ENCODE results near the gene RAVER1.

RAVER1 gene

DNA sequence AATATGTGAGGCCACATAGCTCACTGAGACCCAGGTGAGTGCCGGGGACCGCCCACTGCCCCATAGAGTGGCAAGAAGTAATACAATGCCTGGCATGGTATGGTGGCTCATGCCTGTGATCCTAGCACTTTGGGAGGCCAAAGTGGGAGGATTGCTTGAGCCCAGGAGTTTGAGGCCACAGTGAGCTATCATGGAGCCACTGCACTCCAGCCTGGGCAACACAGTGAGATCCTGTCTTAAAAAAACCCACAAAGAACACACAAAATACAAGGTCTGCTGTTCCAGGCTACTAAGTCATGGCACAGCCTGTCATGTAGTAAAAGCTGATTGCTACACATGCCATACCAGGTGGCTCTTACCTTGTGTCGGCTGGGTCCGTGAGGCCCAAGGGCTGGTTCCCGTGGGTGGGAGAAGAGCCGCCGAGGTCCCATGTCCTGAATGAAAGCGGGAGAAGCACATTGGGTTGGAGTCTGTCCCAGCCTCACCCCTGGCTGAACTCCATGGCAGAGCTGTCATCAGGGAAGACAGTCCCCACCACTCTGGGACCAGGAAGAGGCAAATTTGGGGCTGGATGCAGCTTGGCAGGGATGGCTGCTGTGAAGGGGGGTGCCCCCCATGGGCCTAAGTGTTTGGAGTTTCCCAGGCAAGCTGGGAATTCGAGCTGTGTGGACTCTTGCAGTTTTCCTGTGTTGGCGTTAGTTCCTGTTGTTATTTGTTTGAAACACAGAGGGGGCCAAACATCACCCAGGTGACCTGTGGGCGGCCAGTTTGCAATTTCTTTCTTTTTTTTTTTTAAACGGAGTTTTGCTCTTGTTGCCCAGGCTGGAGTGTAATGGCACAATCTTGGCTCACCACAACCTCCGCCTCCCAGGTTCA lies 14.3 kb downstream of the RAVER1 start:
- in situ Hi-C loops (cut with MboI; ENCODE audit: low sequenced_read_pairs): no loop called here

DNA sequence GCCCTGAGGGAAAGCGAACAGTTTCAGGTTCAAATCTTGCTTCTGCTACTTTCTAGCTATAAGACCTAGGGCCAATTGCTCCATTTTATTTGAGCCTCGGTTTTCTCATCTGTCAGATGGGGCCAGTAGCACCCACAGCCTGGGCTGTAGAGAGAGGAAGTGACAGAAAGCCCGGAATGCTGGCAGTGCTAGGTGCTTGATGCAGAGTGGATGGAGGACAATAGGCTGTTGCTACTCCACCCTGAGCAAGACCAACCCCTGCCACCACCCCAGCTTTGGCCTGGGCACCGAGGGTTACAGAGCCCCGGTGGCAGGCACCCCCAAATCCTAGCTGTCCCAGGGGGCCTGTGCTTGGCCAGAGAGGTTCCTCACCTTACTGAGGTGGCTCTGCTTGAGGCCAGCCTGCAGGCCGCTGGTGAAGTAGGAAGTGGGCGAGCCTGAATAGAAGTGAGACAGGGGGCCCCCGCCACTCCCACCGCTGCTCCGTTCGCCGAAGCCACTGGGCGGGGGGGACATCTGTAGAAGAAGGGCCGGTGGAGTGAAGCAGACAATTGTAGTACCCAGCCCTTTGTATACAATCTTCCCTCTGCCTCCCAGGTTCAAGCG lies 15.4 kb downstream of the RAVER1 start:
- in situ Hi-C loops (cut with MboI; ENCODE audit: low sequenced_read_pairs): no loop called here

GRCh38 chr19:10317045-10317856 lies 16.1 kb downstream of the RAVER1 start:
- in situ Hi-C loops (cut with MboI; ENCODE audit: low sequenced_read_pairs): no loop called here

- in situ Hi-C loops (cut with MboI; ENCODE audit: low sequenced_read_pairs): no loop called here
These were observed 16.9 kb downstream of the RAVER1 start for GRCh38 chr19:10316229-10317044.

DNA sequence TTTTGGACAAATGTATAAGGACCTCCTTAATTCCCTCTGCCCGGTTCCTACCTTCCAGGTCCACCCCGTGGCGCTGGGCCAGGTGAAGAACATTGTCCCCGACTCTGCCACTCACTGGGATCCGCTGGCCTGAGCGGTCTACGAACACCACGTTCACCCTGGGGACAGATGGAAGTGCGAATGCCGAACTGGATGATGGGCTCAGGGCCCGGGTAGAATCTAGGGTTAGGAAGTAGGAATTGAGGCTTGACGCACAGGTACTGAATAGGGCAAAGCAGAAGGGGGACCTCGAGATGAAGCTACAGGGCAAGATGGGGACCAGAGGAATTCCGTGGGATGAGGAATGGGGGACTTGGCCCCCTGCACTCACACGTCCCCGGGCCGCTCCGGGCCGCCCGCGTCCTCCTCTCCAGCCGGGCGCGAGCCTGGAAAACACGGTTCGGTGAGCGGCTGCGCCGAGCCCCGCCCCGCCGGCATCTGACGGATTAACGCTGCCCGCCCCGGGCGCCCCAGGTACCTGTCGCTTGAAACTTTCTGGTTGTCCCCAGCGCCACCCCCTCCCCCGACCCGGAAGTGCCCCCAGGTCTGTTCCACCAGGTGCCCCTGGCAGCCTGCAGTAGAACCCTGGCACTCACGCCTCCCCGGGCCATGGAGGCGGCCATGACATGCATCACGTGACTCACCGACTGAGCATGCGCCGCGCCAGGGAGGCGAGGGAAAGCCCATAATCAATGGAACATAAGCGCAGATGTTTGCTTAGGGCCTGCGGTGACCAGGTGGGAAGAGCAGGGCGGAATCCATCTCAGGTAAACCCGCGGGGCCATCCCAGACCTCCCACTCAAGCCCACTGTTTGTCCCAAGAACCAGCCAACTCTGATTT lies 17.8 kb downstream of the RAVER1 start, which contains the start of gene FDX2:
FDX2 (minus strand) TSS at position 681 of the 880 bp plus-strand sequence; CDS start at position 662, 19 bp downstream.
- in situ Hi-C loops (cut with MboI; ENCODE audit: low sequenced_read_pairs): no loop called here

- in situ Hi-C loops (cut with MboI; ENCODE audit: low sequenced_read_pairs): no loop called here
These were observed 23.9 kb downstream of the RAVER1 start, which contains the start of gene ZGLP1 for GRCh38 chr19:10309423-10309822. Gene ZGLP1, minus strand, starts transcription at chr19:10309815.

- in situ Hi-C loops (cut with MboI; ENCODE audit: low sequenced_read_pairs): no loop called here
These were observed 27.0 kb downstream of the RAVER1 start for GRCh38 chr19:10306327-10306726.

DNA sequence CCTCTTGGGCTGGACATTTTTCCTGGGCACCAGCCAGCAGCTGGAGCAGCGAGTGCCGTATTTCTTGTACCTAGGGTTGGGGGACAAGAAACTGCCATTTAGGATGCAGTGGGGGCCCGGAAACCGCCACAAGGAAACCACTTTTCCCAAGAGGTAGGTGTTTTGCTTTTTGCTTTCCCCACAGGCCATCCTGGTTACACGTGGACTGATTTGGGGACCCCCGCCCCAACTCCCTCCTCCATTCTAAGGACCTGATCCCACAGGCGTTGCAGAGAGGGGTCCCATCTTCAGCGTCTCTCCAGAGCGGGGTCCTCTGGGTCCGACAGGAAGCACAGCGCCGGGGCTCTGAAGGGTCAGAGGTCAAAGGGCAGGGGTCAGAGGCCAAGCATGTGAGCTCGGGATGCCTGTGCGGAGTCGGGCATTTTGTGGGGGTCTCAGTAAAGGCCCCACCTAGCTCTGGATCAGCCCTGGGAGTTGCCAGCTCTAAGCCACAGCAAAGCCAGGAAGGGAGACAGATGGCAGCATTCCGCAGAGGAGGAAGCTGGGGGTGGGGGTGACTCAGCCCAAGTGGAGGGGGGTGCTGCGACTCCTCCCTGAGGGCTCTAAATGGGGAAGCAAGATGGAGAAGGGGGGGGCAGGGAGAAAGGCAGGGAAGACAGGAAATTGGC lies 28.1 kb downstream of the RAVER1 start:
- in situ Hi-C loops (cut with MboI; ENCODE audit: low sequenced_read_pairs): no loop called here

DNA sequence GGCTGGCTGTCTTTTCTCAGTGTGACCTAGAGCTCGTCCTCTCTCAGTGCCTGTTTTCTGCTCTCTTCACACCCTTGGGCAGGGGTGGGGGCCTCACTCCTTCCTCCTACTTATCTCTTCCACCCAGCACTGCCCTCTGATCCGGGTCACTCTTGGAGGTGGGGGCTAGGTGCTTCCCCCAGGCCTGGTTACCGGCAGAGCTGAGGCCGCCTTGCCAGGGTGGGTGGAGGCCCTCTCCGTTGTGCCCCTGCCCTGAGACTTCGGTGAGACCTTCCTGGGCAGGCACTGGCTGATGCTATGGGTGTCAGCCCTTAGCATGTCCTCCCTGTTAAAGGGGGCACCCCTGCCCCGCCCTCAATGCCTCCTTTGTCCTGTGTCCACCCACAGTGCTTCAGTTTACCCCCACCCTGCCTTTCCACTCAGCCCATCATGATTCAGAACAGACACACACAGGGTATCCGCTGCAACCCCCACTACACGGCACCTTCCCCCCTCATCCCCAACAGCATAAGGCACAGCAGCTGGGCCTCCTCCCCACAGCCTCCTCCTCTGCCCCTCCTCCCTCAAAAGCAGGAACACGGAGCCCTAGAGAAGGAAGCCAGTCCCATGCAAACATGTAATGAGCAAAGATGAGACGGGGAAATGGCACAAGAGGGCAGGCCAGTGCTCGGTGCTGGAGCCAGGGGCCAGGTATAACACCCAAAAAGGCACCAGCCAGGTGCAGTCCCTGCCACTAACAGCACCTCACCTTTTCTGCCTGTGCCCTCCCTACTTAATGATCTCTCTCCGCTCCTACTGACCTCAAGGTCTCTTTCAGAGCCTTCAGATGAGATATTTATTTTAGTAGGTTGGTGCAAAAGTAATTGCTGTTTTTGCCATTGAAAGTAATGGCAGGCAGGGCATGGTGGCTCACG lies 33.5 kb downstream of the RAVER1 start:
- in situ Hi-C loops (cut with MboI; ENCODE audit: low sequenced_read_pairs): no loop called here

GRCh38 chr19:10295847-10296591 lies 37.3 kb downstream of the RAVER1 start:
- in situ Hi-C loops (cut with MboI; ENCODE audit: low sequenced_read_pairs): no loop called here

- in situ Hi-C loops (cut with MboI; ENCODE audit: low sequenced_read_pairs): no loop called here
These were observed 38.0 kb downstream of the RAVER1 start for GRCh38 chr19:10295305-10295846.

DNA sequence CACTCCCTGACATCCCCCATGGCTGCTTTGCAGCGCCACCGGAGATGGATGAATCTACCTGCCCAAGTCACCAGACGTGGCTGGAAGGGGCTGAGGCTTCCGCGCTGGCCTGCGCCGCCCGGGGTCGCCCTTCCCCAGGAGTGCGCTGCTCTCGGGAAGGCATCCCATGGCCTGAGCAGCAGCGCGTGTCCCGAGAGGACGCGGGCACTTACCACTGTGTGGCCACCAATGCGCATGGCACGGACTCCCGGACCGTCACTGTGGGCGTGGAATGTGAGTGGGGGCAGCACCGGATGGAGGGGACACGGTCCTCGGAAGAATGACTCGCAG lies 39.0 kb downstream of the RAVER1 start:
- in situ Hi-C loops (cut with MboI; ENCODE audit: low sequenced_read_pairs): no loop called here

GRCh38 chr19:10293637-10294367 lies 39.5 kb downstream of the RAVER1 start:
- in situ Hi-C loops (cut with MboI; ENCODE audit: low sequenced_read_pairs): no loop called here

DNA sequence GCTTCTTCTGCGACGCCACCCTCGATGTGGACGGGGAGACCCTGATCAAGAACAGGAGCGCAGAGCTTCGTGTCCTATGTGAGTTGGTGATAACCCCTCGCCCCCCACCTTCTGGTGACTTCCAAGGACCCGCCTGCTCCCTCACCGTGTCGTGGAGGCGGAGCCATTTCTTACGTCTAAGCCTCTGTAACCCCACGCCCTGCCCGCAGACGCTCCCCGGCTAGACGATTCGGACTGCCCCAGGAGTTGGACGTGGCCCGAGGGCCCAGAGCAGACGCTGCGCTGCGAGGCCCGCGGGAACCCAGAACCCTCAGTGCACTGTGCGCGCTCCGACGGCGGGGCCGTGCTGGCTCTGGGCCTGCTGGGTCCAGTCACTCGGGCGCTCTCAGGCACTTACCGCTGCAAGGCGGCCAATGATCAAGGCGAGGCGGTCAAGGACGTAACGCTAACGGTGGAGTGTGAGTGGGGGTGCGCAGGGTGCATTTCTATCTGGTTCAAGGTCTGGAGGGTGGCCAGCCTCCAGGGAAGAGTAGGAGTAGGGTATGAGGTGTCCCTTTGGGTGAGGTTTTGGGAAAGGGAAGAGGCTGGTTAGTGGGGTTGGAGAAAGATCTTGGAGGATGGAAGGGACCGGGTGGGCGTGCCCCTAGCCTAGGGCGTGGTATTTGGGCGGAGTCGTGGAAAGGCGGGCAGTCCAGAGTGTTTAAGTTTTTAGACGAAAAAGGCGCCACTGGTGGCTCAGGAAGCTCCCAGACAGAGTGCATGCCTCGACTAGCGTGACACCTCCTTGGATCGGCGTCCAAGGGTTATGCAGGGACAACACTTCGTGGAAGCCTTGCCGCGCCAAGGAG lies 40.3 kb downstream of the RAVER1 start:
- in situ Hi-C loops (cut with MboI; ENCODE audit: low sequenced_read_pairs): no loop called here

GRCh38 chr19:10292206-10292788 lies 41.0 kb downstream of the RAVER1 start:
- in situ Hi-C loops (cut with MboI; ENCODE audit: low sequenced_read_pairs): no loop called here

Data from HL-60/S4 (cell line).